Hematopoietic multipotent progenitor cell treated with erythropoietin and hydrocortisone succinate and interleukin-3 and kit ligand, for 4 days (in vitro differentiated cells): Measurements from ENCODE around the gene S100A8.
A peak's percentile ranks its signal among the peaks of the same experiment; 100 is the strongest.
"Not testable (repeated sequence)": the region's sequence is repeated elsewhere in the genome, so short reads cannot be mapped to it uniquely, and the experiment has no call there.

Experiments used
- DNase-seq: peaks from one replicate; pipeline ENCODE4 v3.0.0-alpha.2; 2015

The S100A8 gene

GRCh38 chr1:153390938-153391710 lies at the start of gene S100A8:
S100A8 (minus strand) TSS chr1:153391073; CDS start chr1:153390535, 538 bp downstream.
- DNase-seq = peak; percentile 73

- no peak for DNase-seq
Measured at GRCh38 chr1:153439273-153439672, 48.4 kb upstream of the S100A8 start.

GRCh38 chr1:153438599-153438998 lies 47.7 kb upstream of the S100A8 start:
- DNase-seq = no peak

- DNase-seq = no peak
Measured at GRCh38 chr1:153437236-153437635, 46.4 kb upstream of the S100A8 start.

DNA sequence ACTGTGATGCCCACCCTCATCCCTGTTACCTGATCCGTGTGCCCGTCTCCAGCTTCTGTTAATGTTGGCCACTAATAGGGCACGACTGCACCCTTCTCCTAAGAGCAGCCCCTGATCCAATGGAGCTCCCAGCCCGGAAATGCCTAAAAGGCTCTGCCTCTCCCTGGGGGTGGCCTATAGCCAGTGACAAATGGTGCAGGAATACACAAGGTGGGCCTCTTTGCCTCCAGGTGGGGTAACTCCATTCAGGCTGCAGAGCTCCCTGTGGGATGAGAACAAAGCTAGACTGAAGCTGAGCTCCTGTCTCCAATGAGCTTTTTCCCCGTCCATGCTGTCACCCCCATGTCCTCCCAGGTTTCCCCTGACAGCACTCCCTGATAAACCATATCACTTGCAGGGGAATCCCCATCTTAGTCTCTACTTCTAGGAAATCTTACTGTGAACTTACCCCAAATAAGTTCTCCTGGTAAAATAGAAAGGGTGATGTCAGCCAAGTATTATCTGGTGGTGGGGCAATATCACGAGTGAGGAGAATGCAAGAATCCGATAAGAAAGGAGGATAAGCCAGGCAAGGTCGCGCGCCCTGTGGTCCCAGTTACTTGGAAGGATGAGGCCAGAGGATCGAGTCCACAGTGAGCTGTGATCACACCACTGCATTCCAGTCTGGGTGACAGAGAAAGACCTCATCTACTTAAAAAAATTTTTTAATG lies 44.0 kb upstream of the S100A8 start:
- peak; percentile 30 for DNase-seq

DNA sequence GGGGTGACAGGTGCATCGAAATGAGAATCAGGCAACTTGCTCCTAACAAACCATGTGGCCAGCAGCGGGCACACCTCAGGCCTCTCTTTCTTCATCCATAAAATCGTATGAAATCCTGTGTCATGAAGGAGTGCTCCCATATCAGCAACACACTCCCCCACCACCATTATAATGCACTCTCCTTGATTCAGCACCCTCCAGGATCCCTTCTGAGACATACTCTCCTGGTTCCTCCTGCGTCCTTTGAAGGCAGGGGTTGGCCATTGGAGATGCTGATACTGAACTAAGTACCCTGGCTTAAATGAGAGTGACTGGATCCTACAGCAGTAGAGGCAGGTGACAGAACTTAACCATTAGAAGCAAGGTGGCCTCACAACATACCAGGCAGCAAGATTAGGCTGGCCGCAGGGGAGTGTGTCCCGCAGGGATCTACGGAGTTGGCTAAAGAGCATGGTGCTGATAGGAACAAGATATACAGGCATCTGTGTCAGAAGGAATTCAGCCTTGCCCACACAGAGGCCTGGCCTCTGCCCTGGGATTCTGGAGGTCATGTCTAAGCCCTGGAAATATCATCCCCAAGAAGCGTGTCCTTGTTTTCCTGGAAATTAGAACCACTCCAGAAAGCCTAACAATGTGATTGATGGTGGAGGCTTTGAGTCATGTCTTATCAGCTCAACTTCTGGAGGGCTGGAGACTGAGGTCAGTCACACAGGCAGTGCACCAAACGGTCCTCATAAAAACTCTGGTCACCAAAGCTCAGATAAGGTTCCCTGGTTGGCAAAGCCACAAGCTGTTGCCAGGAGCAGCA lies 42.2 kb upstream of the S100A8 start:
- peak; percentile 67 for DNase-seq

DNA sequence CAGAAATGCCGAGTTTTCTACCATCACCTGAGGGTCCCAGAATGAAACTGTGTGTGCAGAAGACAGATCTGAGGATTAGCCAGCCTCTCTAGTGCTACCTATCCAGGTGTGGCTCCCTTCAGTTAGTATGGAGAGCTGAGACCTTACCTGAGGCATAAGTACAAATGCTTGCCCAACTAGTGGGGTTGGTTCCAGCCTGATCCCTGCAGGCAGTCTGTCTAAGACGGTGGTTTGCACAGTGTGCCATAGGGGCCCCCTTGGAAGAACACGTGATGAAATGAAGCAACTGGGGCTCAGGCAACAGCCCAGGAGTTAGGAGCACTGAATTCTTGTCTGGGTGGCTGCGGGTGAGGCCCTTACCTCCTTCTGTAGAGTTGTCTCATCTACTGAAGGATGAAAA lies 41.1 kb upstream of the S100A8 start:
- no peak for DNase-seq

GRCh38 chr1:153431427-153431826 lies 40.6 kb upstream of the S100A8 start:
- no peak for DNase-seq

- DNase-seq = no peak
Measured at GRCh38 chr1:153431002-153431401, 40.1 kb upstream of the S100A8 start.

- DNase-seq = no peak
Measured at GRCh38 chr1:153430561-153430960, 39.7 kb upstream of the S100A8 start.

DNA sequence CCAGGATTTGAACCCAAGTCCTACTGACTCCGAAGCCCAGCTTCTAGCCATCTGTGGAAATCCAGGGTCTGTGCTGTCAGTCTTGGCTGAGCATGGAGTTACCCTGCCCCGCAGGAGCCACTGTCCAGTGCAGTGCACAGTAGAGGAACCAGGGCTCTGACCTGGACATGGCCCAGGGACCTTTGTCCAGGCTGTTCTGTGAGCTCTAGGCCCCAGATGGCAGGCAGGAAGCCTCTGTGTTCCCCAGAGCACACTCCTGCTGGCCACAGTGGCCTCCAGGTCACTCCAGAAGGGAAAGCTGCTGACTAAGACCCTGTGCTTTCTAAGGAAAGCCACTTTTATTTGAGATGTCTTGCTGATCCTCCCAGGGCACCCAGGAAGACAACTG lies 39.3 kb upstream of the S100A8 start:
- no peak for DNase-seq

- no peak for DNase-seq
Measured at GRCh38 chr1:153429266-153430165, 38.6 kb upstream of the S100A8 start.

GRCh38 chr1:153428791-153429190 lies 37.9 kb upstream of the S100A8 start:
- no peak for DNase-seq

DNA sequence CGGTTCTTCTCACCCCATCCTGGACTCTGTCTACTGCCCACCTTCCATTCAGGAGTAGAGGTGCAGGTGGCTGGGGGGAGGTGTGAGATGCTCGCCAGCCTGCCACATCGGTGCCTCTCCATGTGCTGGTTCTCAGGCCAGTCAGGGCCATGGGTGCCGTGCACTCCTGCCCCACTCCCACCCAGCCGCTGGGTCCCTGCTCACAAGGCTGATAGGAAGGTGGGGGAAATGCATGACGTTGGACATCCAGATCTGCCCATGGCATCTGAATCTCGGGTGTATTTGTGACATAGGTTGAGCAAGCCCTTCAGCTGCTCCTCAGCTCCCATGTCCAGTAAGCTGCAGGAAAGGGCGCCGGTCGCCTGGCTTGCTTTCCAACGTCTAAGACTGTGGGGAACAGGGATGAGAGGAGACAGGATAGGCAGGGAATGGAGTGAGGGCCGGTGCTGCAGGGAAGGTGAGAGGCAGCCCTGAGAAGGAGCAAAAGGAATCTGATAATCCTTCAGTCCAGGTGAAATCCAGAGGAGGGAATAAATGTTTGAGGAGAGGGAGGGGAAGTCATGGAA lies 37.3 kb upstream of the S100A8 start:
- DNase-seq = no peak

DNA sequence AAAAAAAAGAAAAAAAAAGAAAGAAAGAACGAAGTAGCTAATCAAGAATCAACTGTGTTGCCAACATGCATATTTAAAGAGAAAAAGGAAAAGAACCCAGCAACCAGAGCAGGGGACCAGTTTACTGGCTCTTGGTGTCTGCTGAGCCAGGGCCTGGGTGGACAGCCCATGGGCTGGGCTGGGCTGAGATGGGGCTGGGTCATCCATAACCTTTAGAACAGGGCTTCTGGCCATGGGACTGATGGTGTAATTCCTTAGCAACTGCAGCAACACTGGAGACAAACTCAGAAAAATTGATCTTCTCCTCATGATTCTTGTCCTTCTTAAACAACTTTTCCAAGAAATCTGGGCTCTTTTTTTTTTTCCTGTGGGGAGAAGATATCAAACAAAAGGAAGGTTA lies 35.9 kb upstream of the S100A8 start:
- no peak for DNase-seq

GRCh38 chr1:153422450-153423068 lies 31.7 kb upstream of the S100A8 start:
- peak; percentile 81 for DNase-seq

GRCh38 chr1:153420306-153420705 lies 29.4 kb upstream of the S100A8 start:
- no peak for DNase-seq

DNA sequence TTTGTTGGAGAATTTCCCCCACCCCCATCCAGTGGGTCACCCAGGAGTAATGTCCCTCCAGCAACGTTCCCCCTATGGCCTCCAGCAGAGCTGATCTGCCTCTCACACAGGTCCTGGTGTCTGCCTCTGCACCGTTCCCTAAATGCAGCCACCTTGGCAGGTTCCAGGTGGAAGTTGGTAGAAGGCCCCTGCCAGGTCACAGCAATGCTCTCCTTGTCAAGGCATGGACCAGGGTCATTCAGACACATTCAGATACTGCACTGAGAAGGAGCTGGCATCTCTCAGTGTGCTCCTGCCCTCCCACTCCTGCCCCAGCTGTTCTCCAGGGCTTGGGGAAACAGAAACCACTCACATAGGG lies 28.5 kb upstream of the S100A8 start:
- not testable (repeated sequence) for DNase-seq

GRCh38 chr1:153418758-153419435 lies 28.0 kb upstream of the S100A8 start:
- DNase-seq = not testable (repeated sequence)

GRCh38 chr1:153417136-153417888 lies 26.4 kb upstream of the S100A8 start:
- no peak for DNase-seq
